Measurements from ENCODE around the gene SLC25A15.
"Not testable (repeated sequence)": the region's sequence is repeated elsewhere in the genome, so short reads cannot be mapped to it uniquely, and the experiment has no call there.

Gene SLC25A15

GRCh38 chr13:40781717-40782116 lies 7.7 kb upstream of the SLC25A15 start:
- no peak for DNase-seq (ENCODE audit: low read depth in 2 of 2)

- DNase-seq (ENCODE audit: low read depth in 2 of 2) = not testable (repeated sequence)
Measured at GRCh38 chr13:40782971-40783370, 6.4 kb upstream of the SLC25A15 start.

GRCh38 chr13:40784540-40784939 lies 4.9 kb upstream of the SLC25A15 start:
- DNase-seq (ENCODE audit: low read depth in 2 of 2) = no peak

GRCh38 chr13:40786568-40786996 lies 2.8 kb upstream of the SLC25A15 start:
- DNase-seq (ENCODE audit: low read depth in 2 of 2) = no peak

GRCh38 chr13:40787062-40787461 lies 2.3 kb upstream of the SLC25A15 start:
- DNase-seq (ENCODE audit: low read depth in 2 of 2) = no peak

- DNase-seq (ENCODE audit: low read depth in 2 of 2) = not testable (repeated sequence)
Measured at GRCh38 chr13:40788540-40789274, 704 bp upstream of the SLC25A15 start.

GRCh38 chr13:40790154-40790616 lies 774 bp downstream of the SLC25A15 start:
- no peak for DNase-seq (ENCODE audit: low read depth in 2 of 2)

GRCh38 chr13:40792284-40793051 lies 3.1 kb downstream of the SLC25A15 start:
- DNase-seq (ENCODE audit: low read depth in 2 of 2) = no peak

GRCh38 chr13:40793339-40793738 lies 3.9 kb downstream of the SLC25A15 start:
- no peak for DNase-seq (ENCODE audit: low read depth in 2 of 2)

GRCh38 chr13:40794414-40795368 lies 5.3 kb downstream of the SLC25A15 start:
- no peak for DNase-seq (ENCODE audit: low read depth in 2 of 2)

- no peak for DNase-seq (ENCODE audit: low read depth in 2 of 2)
Measured at GRCh38 chr13:40796649-40797048, 7.2 kb downstream of the SLC25A15 start.

- DNase-seq (ENCODE audit: low read depth in 2 of 2) = no peak
Measured at GRCh38 chr13:40798380-40798779, 9.0 kb downstream of the SLC25A15 start.

GRCh38 chr13:40799508-40799907 lies 10.1 kb downstream of the SLC25A15 start:
- DNase-seq (ENCODE audit: low read depth in 2 of 2) = no peak

- no peak for DNase-seq (ENCODE audit: low read depth in 2 of 2)
Measured at GRCh38 chr13:40800559-40800958, 11.1 kb downstream of the SLC25A15 start.

- no peak for DNase-seq (ENCODE audit: low read depth in 2 of 2)
Measured at GRCh38 chr13:40801255-40802217, 12.1 kb downstream of the SLC25A15 start.

- DNase-seq (ENCODE audit: low read depth in 2 of 2) = no peak
Measured at GRCh38 chr13:40803316-40803715, 13.9 kb downstream of the SLC25A15 start.

GRCh38 chr13:40806241-40806640 lies 16.8 kb downstream of the SLC25A15 start:
- no peak for DNase-seq (ENCODE audit: low read depth in 2 of 2)

GRCh38 chr13:40809471-40809870 lies 20.1 kb downstream of the SLC25A15 start:
- DNase-seq (ENCODE audit: low read depth in 2 of 2) = no peak

- DNase-seq (ENCODE audit: low read depth in 2 of 2) = no peak
Measured at GRCh38 chr13:40812102-40812501, 22.7 kb downstream of the SLC25A15 start.

- no peak for DNase-seq (ENCODE audit: low read depth in 2 of 2)
Measured at GRCh38 chr13:40812724-40813445, 23.5 kb downstream of the SLC25A15 start.
